Skin of body (tissue), 2 donors: ENCODE results near the gene CHCHD6. TPM values are rescaled to one million over a fixed set of nuclear protein-coding genes. Genes with fewer than 3 reads are reported as not detected.

ENCODE experiments used
- DNase-seq: peaks from one replicate; lab custom pipeline; 2025; lab: John Stamatoyannopoulos, UW
- total RNA-seq: library from RNA; depleted of rRNA; stranded (reverse); fragments of >200 nt; gene quantifications from one replicate; pipeline ENCODE4 v1.2.3, GENCODE V29; 2014

CHCHD6 gene
- total RNA-seq, 1 donor from 2014 or later = 8.8 TPM

GRCh38 chr3:126989316-126990023 lies 285.4 kb downstream of the CHCHD6 start:
- DNase-seq = no peak

- DNase-seq = no peak
Measured at GRCh38 chr3:126990024-126990700, 286.1 kb downstream of the CHCHD6 start.

- DNase-seq = no peak
Measured at GRCh38 chr3:126990890-126991289, 286.9 kb downstream of the CHCHD6 start.

GRCh38 chr3:126991366-126992200 lies 287.5 kb downstream of the CHCHD6 start:
- DNase-seq = no peak

GRCh38 chr3:126992216-126992615 lies 288.2 kb downstream of the CHCHD6 start:
- no peak for DNase-seq

- DNase-seq = no peak
Measured at GRCh38 chr3:126992776-126993175, 288.7 kb downstream of the CHCHD6 start.

- no peak for DNase-seq
Measured at GRCh38 chr3:126993436-126993835, 289.4 kb downstream of the CHCHD6 start.

GRCh38 chr3:126994661-126995245 lies 290.7 kb downstream of the CHCHD6 start:
- DNase-seq = no peak

- no peak for DNase-seq
Measured at GRCh38 chr3:126995254-126995780, 291.3 kb downstream of the CHCHD6 start.

- DNase-seq = no peak
Measured at GRCh38 chr3:126995926-126996512, 292.0 kb downstream of the CHCHD6 start.

GRCh38 chr3:126996905-126997304 lies 292.9 kb downstream of the CHCHD6 start:
- DNase-seq = no peak

- no peak for DNase-seq
Measured at GRCh38 chr3:126997455-126998038, 293.5 kb downstream of the CHCHD6 start.

GRCh38 chr3:126998320-126998719 lies 294.3 kb downstream of the CHCHD6 start:
- no peak for DNase-seq

GRCh38 chr3:126998728-126999127 lies 294.7 kb downstream of the CHCHD6 start:
- no peak for DNase-seq

GRCh38 chr3:126999383-126999782 lies 295.3 kb downstream of the CHCHD6 start:
- no peak for DNase-seq

GRCh38 chr3:127000119-127000518 lies 296.1 kb downstream of the CHCHD6 start:
- no peak for DNase-seq

GRCh38 chr3:127000761-127001160 lies 296.7 kb downstream of the CHCHD6 start:
- DNase-seq = no peak

GRCh38 chr3:127001486-127002194 lies 297.6 kb downstream of the CHCHD6 start:
- no peak for DNase-seq

GRCh38 chr3:127002195-127003174 lies 298.4 kb downstream of the CHCHD6 start:
- peak; percentile 89 for DNase-seq
